ENCODE results near the gene TMPRSS3. TPM values are rescaled to one million over a fixed set of nuclear protein-coding genes. Genes with fewer than 3 reads are reported as not detected.
A peak's percentile ranks its signal among the peaks of the same experiment; 100 is the strongest.

TMPRSS3 gene
- total RNA-seq, 1 experiment from 2014 or later: not detected

- H3K27ac ChIP-seq (ENCODE audit: low read depth, low read length, poor library complexity, severe bottlenecking): no peak overlapping the region
- intact Hi-C loops (cut with micrococcal nuclease; ENCODE audit: unreplicated experiment): loop anchor here (2.0 kb wide), 1 partner anchor 113 kb away; no protein-coding TSS in a partner anchor
- peak; percentile 67 for DNase-seq (ENCODE audit: low spot score)
- H3K36me3 ChIP-seq (ENCODE audit: insufficient read depth, low read length, poor library complexity, severe bottlenecking): no peaks in the 10 kb centered on the region
- no peak overlapping the region for H3K4me3 ChIP-seq (ENCODE audit: low read depth, low read length, poor library complexity, severe bottlenecking)
- ChIA-PET POLR2A (ENCODE audit: low non-redundant PET) (no interaction called here), CTCF (interaction anchor here (0.6 kb wide), 1 partner anchor 159 kb away, joined by 3 read pairs; no protein-coding TSS in a partner anchor)
- no peaks in the 10 kb centered on the region for H3K9me3 ChIP-seq (ENCODE audit: low read depth, low read length, poor library complexity, severe bottlenecking)
- TF ChIP-seq, protein P1, sequence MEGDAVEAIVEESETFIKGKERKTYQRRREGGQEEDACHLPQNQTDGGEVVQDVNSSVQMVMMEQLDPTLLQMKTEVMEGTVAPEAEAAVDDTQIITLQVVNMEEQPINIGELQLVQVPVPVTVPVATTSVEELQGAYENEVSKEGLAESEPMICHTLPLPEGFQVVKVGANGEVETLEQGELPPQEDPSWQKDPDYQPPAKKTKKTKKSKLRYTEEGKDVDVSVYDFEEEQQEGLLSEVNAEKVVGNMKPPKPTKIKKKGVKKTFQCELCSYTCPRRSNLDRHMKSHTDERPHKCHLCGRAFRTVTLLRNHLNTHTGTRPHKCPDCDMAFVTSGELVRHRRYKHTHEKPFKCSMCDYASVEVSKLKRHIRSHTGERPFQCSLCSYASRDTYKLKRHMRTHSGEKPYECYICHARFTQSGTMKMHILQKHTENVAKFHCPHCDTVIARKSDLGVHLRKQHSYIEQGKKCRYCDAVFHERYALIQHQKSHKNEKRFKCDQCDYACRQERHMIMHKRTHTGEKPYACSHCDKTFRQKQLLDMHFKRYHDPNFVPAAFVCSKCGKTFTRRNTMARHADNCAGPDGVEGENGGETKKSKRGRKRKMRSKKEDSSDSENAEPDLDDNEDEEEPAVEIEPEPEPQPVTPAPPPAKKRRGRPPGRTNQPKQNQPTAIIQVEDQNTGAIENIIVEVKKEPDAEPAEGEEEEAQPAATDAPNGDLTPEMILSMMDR (conservative IDR thresholded peaks at IDR 0.05; ENCODE audit: low read depth, low read length): peak; percentile 81
- no peak for TF ChIP-seq EZH2 (IDR thresholded peaks at IDR 0.05; ENCODE audit: borderline replicate concordance, low read depth, low read length, poor library complexity, severe bottlenecking)
- BruUV-seq (replicated peaks): no TSS peak
- H3K4me1 ChIP-seq (ENCODE audit: insufficient read depth, low read length, poor library complexity, severe bottlenecking): no peaks in the 10 kb centered on the region
- peaks cover 15% of the 10 kb centered on the region for H3K27me3 ChIP-seq (replicated peaks; ENCODE audit: insufficient read depth, low read depth, low read length, poor library complexity)
Measured at GRCh38 chr21:42337830-42338728, 57.8 kb downstream of the TMPRSS3 start.

- H3K27ac ChIP-seq (ENCODE audit: low read depth, low read length, poor library complexity, severe bottlenecking): no peak overlapping the region
- H3K27me3 ChIP-seq (replicated peaks; ENCODE audit: insufficient read depth, low read depth, low read length, poor library complexity): peaks cover 15% of the 10 kb centered on the region
- no peaks in the 10 kb centered on the region for H3K36me3 ChIP-seq (ENCODE audit: insufficient read depth, low read length, poor library complexity, severe bottlenecking)
- TF ChIP-seq EZH2 (IDR thresholded peaks at IDR 0.05; ENCODE audit: borderline replicate concordance, low read depth, low read length, poor library complexity, severe bottlenecking): no peak
- TF ChIP-seq, protein P1 (conservative IDR thresholded peaks at IDR 0.05; ENCODE audit: low read depth, low read length): no peak
- BruUV-seq (replicated peaks): no TSS peak
- no peak overlapping the region for H3K4me3 ChIP-seq (ENCODE audit: low read depth, low read length, poor library complexity, severe bottlenecking)
- no peak for DNase-seq (ENCODE audit: low spot score)
- ChIA-PET POLR2A (ENCODE audit: low non-redundant PET) (interaction anchor here (0.5 kb wide), 1 partner anchor 548 kb away, joined by 5 read pairs; no protein-coding TSS in a partner anchor), CTCF (no interaction called here)
- intact Hi-C loops (cut with micrococcal nuclease; ENCODE audit: unreplicated experiment): no loop called here
- no peaks in the 10 kb centered on the region for H3K4me1 ChIP-seq (ENCODE audit: insufficient read depth, low read length, poor library complexity, severe bottlenecking)
- H3K9me3 ChIP-seq (ENCODE audit: low read depth, low read length, poor library complexity, severe bottlenecking): no peaks in the 10 kb centered on the region
Measured at GRCh38 chr21:42337276-42337675, 58.6 kb downstream of the TMPRSS3 start.

GRCh38 chr21:42336054-42336453, 59.8 kb downstream of the TMPRSS3 start:
- Histone ChIP-seq H3K9me3 (ENCODE audit: low read depth, low read length, poor library complexity, severe bottlenecking) (no peaks in the 10 kb centered on the region), H3K27ac (ENCODE audit: low read depth, low read length, poor library complexity, severe bottlenecking) (no peak overlapping the region), H3K27me3 (replicated peaks; ENCODE audit: insufficient read depth, low read depth, low read length, poor library complexity) (peaks cover 15% of the 10 kb centered on the region), H3K4me1 (ENCODE audit: insufficient read depth, low read length, poor library complexity, severe bottlenecking) (no peaks in the 10 kb centered on the region), H3K36me3 (ENCODE audit: insufficient read depth, low read length, poor library complexity, severe bottlenecking) (no peaks in the 10 kb centered on the region), H3K4me3 (ENCODE audit: low read depth, low read length, poor library complexity, severe bottlenecking) (no peak overlapping the region)
- ChIA-PET CTCF (no interaction called here), POLR2A (ENCODE audit: low non-redundant PET) (interaction anchor here (0.6 kb wide), 1 partner anchor 884 kb away, joined by 7 read pairs; no protein-coding TSS in a partner anchor)
- BruUV-seq (replicated peaks): no TSS peak
- TF ChIP-seq EZH2 (IDR thresholded peaks at IDR 0.05; ENCODE audit: borderline replicate concordance, low read depth, low read length, poor library complexity, severe bottlenecking): no peak
- TF ChIP-seq, protein P1 (conservative IDR thresholded peaks at IDR 0.05; ENCODE audit: low read depth, low read length): no peak
- intact Hi-C loops (cut with micrococcal nuclease; ENCODE audit: unreplicated experiment): no loop called here
- no peak for DNase-seq (ENCODE audit: low spot score)
